Activated naive CD4-positive, alpha-beta T cell treated with Interleukin-2 at 50 U/mL for 16 hours (primary cell): Measurements from ENCODE around the gene AGAP1.
"Not testable (repeated sequence)": the region's sequence is repeated elsewhere in the genome, so short reads cannot be mapped to it uniquely, and the experiment has no call there.

Source experiments
- DNase-seq: peaks from one replicate; pipeline ENCODE4 v3.0.0-alpha.2; 2020

AGAP1 gene

DNA sequence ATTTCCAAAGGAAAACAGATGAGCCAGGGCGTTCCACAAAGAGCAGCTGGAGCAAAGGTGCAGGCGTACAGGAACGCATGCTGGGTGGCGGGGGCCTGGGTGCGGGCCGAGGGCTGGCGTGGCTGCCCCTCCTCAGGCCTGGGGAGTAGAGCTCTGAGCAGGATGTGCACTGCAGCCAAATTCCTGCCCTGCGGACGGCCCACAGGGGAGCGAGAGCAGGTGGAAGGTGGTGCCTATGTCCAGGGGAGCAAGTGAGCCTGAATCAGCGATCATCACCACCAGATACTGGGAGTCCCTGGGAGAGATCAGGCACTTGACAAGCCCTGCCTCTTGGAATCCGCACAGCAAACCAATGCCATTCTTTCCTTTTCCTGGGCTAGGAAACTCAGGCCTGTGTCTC is 568.1 kb downstream of the AGAP1 start:
- no peak for DNase-seq

DNA sequence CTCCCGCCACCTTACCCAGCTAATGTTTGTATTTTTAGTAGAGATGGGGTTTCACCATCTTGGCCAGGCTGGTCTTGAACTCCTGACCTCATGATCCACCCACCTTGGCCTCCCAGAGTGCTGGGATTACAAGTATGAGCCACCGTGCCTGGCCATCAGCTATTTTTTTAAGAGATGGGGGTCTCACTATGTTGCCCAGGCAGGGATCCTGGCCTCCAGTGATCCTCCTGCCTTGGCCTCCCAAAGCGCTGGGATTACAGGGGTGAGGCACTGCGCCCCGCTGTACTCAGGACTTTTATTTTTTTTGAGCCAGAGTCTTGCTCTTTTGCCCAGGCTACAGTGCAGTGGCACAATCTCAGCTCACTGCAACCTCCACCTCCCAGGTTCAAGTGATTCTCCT is 569.0 kb downstream of the AGAP1 start:
- not testable (repeated sequence) for DNase-seq

GRCh38 chr2:236063994-236064393 is 570.2 kb downstream of the AGAP1 start:
- DNase-seq = no peak

GRCh38 chr2:236065314-236066160 is 571.7 kb downstream of the AGAP1 start:
- DNase-seq = no peak

DNA sequence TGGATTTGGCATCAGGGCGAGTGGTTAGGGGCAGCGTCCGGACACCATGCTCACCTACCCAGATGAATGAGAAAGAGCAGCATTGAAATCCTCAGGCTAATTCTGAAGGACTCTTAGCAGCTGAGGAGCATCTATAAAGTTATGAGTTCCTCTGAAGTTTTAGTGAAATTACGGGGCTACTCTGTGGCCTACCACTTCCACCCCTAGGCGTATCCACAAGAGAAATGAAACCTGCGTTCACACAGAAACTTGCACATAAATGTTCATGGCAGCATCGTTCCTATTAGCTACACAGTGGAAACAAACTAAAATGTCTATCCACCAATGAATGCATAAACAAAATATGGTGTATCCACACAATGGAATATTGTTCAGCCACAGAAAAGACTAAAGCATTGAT is 576.4 kb downstream of the AGAP1 start:
- DNase-seq = no peak

GRCh38 chr2:236073246-236073645 is 579.4 kb downstream of the AGAP1 start:
- DNase-seq = no peak

DNA sequence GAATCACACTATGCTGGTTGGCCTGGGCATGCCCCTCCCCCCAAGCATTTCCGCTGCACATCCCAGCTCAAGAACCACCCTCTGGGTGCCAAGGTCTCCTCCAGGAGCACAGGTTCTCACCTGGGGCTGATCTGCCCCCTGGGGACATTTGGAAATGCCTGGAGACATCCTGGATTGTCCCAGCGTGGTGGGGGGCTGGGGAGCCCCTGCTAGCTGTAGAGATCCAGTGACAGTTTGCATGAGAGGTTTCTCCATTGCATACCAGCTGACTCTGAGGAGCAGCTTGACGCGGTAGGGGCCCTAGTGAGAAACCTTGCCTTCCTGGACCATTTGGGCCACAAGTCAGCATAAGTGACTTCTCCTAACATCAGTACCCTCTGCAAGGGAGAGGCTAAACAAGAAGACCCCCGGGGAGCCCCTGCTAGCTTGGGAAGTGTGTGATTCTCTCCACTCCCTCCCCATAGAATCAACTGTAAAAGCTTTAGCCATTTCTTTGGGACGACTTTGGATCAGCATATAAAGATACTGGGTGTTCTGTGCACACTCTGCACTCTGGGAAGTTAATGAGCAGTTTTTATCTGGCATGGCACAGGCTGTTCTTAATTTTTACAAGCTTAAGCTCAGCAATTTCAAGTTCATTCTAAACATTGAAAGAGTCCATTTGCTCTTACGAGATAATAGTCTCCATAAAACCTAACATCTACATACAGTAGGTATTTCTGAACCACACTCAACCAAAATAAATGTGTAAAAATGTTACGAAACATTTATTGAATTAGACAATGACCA is 580.2 kb downstream of the AGAP1 start:
- DNase-seq = no peak

DNA sequence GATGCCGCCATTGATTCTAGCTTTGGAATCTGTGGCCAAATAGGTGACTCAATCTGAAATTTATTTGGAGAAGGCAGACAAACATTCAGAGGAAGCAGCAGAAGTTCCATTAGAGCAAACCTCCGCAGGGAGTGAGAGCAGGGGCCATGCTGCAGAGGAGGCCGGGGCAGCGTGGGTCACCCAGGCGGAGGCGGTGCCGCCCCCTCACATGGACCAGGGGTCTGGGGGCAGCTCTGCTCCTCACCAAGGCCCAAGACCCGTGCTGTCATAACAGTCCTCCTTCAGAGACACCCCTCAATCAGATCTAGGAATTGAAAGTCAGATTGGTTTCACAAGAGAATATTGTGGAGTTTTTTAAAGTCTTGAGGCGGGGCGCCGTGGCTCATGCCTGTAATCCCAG is 582.0 kb downstream of the AGAP1 start:
- no peak for DNase-seq

- DNase-seq = no peak
Measured at GRCh38 chr2:236078297-236079255, 584.7 kb downstream of the AGAP1 start.

GRCh38 chr2:236080412-236080811 is 586.6 kb downstream of the AGAP1 start:
- DNase-seq = no peak

DNA sequence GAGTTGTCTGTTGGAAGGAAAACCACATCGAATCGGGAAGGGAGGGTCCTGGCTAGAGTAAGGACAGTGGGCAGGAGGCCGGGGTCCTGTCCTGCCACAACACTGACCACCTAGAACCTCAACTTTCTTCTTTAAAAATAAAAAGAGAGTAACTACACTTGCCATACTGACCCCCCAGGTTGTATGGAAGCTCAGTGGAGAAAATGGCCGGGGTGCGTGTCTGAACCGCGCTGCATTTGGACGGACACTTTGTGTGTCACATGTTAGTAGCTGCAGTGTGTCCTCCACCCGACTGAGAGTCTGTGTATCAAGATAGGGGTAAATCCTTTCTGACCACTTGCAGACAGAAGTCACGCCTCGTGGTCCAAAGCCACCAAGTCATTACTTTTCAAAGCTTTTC is 587.3 kb downstream of the AGAP1 start:
- no peak for DNase-seq

DNA sequence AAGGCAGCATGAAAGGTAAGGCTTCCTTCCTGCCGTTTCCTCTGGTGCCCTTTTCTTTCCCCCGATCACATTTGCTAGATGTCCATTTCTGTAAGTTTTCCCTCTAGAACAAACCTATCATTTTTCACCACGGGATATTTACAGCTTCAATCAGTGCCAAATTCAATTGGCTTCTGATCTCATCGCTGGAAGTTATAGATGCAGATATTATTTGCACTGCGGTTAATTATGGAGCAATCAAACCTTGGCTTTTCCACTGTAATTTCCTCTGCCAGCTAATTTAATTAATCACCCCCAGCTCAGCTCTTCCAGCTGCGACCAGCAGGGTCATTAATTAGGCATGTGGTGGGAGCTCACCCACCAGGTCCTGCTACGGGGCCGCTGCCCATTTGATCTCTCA is 588.2 kb downstream of the AGAP1 start:
- DNase-seq = no peak

- no peak for DNase-seq
Measured at GRCh38 chr2:236083934-236084333, 590.1 kb downstream of the AGAP1 start.

- DNase-seq = no peak
Measured at GRCh38 chr2:236085211-236085610, 591.4 kb downstream of the AGAP1 start.

GRCh38 chr2:236085647-236086046 is 591.8 kb downstream of the AGAP1 start:
- DNase-seq = no peak

DNA sequence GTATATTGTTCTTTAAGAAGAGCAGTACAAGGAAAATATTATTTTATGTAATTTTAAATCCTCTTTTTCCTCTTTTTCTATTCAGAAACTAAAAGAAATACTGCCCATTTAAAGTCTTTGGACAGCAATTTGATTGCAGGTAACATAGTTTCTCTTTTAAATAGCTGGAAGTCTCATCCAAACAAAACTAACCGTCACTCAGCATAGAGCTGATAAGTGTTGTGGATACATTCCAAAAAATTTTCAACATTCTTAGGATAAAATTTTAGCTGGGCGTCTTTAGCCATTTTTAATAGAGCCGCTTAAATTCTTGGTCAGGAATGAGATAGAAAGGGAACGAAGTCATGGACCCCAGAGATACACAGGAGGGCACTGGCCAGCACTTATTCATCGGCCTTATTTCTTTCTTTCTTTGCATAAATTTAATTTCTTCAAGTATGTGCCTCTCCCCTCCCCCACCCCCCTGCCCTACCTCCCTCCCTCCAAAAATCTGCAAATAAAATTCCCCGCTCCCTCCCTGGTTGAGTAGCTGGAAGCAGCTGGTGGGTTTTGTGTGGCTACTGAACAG is 592.6 kb downstream of the AGAP1 start:
- DNase-seq = no peak

- no peak for DNase-seq
Measured at GRCh38 chr2:236086971-236087465, 593.2 kb downstream of the AGAP1 start.

DNA sequence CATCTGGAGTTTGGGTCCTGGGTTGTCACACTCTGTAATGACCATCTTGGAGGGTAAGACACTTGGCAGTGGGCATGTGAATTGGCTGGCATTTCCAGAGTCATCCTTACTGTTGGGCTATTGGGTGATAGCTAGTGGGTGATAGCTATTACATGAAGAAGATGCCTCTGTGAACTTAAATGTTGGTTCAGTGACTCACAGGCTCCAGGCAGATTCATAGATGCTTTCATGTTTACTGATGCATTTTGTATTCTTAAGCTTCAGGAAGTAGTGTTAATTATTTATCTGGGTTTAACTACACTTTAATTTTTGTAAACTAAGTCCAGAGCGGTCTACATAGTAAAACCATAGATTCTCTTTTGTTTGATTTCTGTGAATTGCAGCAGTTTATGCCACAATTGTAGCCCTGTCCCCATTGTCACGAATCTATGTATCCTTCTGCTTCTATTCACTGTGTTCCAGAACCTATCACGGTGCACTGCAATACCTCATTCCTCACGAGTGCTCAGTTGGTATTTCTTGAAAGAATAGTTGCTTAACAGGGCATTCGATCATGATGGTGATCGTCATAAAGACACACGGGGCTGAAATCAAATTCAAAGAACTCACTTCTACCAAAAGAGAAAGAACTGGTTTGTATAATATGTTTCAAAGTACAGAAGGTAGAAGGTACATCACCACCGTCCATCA is 594.7 kb downstream of the AGAP1 start:
- DNase-seq = no peak

DNA sequence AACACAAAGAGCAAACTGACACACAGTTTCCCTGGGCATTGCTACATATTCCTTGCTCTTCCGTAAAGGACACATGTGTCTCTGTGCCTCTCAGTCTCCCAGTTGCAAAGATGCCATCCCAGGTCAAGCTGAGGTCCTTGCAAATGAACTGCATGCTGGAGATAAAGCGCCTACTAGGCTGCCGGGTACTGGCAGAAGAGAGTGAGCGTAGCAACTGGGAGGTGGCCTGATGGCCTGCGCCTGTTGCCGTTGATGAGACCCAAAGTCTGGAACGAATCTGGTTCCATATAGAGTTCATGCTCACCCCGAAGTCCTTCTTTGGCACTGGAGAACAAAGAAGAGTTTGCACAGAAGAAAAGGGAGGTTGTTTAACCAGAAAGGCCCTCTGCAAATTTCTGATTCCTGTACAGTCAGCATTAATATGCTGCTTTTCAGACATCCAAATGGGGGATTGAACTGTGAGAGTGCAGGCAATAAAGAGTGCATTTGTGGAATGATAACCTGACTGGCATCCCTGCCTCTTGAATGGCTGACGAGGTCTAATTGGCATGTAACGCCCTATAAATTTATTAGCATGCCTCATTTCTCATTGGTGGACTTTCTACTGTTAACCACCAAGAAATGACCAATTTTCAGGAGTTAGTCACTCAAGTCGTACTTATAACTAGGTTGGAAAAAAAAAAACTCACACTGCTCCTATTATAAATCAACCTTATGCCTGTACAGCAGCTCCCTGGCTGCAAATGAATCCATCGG is 595.6 kb downstream of the AGAP1 start:
- DNase-seq = no peak

DNA sequence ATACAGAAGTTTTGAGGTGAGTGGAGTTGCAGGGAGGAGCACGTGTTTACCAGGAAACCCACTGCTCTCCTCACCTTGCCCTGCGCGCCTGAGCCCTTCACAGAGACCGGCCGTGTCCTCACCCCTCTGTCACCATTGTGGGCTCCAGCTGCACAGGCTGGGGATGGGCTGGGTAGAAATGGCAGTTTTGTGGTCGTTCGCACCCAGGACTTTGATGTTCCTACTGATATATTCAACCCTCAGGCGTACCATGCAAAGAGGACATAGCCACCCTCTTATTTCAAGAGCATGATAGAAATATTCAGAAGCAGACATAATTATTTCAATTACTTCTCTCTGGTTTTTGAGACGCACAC is 596.2 kb downstream of the AGAP1 start:
- no peak for DNase-seq

DNA sequence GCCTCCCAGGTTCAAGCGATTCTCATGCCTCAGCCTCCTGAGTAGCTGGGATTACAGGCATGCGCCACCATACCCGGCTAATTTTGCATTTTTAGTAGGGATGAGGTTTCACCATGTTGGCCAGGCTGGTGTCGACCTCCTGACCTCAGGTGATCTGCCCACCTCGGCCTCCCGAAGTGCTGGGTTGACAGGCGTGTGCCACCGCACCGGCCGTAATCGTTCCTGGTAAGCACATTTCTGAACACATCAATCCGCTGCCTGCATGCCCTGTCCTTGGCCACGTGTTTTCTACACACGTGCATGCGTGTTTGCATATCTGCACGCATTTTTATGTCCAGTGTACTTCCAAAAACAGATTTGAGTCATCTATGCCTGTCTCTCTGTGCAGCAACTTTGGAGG is 597.0 kb downstream of the AGAP1 start:
- not testable (repeated sequence) for DNase-seq
